Spleen (tissue), 7 donors: Measurements from ENCODE around the gene PKP4.

Experiments
- POLR2A ChIP-seq, 3 donors: fragments of 450-650 bp; IDR thresholded peaks; one replicate each; pipeline ENCODE4 v1.5.1; 2017; ENCODE audit warnings: antibody characterized with exemption in 3 of 3, mild to moderate bottlenecking in 1 of 3
- TF ChIP-seq, protein P1 (sequence below), 11 experiments: fragments of 200-600 bp in 7 of 11; fragments of 450-650 bp in 4 of 11; sonication (generic) in 4 of 11; IDR thresholded peaks in 8 of 11; conservative IDR thresholded peaks in 3 of 11; 1 replicate in 7 of 11; 2 replicates in 4 of 11; pipeline versions ENCODE4 v1.4.0 to v1.8.0; 2016 to 2021; ENCODE audit warnings: antibody characterized with exemption in 11 of 11, inconsistent platforms in 4 of 11, mild to moderate bottlenecking in 1 of 11
- donor health status: DM: no; HTN: no; CAD: no; lungs with moderate emphysema.
- donor health status: DM: no; HTN: no; CAD: no.
- donor health status: DM: no; HTN: no; CAD: no.

DNA sequence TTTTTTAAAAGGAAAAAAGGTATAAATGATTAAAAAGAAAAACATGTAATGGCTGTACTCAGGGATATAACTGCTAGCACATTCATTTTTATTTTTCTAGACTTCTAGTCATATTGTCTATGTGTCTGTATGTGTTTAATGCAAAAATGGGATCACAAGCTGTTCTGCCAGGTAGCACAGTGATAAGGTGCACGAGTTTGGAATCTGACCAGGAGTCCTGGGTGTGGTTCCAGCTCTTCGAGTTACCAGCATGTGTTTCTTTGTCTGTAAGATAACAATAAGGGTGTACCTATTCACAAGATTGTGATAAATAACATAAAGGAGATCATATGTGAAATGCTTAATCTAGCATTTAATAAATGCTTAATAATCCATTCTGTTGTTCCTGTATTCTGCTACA, 145.3 kb downstream of the PKP4 start:
- TF ChIP-seq, protein P1, sequence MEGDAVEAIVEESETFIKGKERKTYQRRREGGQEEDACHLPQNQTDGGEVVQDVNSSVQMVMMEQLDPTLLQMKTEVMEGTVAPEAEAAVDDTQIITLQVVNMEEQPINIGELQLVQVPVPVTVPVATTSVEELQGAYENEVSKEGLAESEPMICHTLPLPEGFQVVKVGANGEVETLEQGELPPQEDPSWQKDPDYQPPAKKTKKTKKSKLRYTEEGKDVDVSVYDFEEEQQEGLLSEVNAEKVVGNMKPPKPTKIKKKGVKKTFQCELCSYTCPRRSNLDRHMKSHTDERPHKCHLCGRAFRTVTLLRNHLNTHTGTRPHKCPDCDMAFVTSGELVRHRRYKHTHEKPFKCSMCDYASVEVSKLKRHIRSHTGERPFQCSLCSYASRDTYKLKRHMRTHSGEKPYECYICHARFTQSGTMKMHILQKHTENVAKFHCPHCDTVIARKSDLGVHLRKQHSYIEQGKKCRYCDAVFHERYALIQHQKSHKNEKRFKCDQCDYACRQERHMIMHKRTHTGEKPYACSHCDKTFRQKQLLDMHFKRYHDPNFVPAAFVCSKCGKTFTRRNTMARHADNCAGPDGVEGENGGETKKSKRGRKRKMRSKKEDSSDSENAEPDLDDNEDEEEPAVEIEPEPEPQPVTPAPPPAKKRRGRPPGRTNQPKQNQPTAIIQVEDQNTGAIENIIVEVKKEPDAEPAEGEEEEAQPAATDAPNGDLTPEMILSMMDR (IDR thresholded peaks at IDR 0.05 in 8 of 11, conservative IDR thresholded peaks at IDR 0.05 in 3 of 11), result no peak
- TF ChIP-seq POLR2A (IDR thresholded peaks at IDR 0.05), result no peak
